GM12891 (cell line): ENCODE data around the gene UCKL1.
"Not testable (repeated sequence)": the region's sequence is repeated elsewhere in the genome, so short reads cannot be mapped to it uniquely, and the experiment has no call there.

Source experiments
- DNase-seq: peaks from one replicate; pipeline ENCODE4 v3.0.0; 2011; ENCODE audit warnings: low spot score; ENCODE audit not compliant: insufficient read length
- FAIRE-seq: peaks from 2 replicates; lab custom pipeline; 2011; peaks lifted over from hg19 to GRCh38; lab: Jason Lieb, UNC
- PAX5 ChIP-seq: IDR thresholded peaks from 2 replicates; pipeline ENCODE4 v1.6.1; 2011; ENCODE audit warnings: low read length, moderate library complexity, mild to moderate bottlenecking; ENCODE audit not compliant: insufficient read depth, severe bottlenecking
- POLR2A ChIP-seq: IDR thresholded peaks from 2 replicates; pipeline ENCODE4 v1.6.1; 2011; ENCODE audit warnings: low read depth, low read length, control low read depth
- POLR2AphosphoS5 ChIP-seq: IDR thresholded peaks from 2 replicates; pipeline ENCODE4 v1.6.1; 2011; ENCODE audit warnings: low read depth, low read length, control low read depth
- POU2F2 ChIP-seq: IDR thresholded peaks from 2 replicates; pipeline ENCODE4 v1.6.1; 2011; ENCODE audit warnings: low read depth, mild to moderate bottlenecking, control low read depth, low read length, moderate library complexity
- SPI1 ChIP-seq: IDR thresholded peaks from 2 replicates; pipeline ENCODE4 v1.6.1; 2011; ENCODE audit warnings: low read depth, low read length, control low read depth
- TAF1 ChIP-seq: IDR thresholded peaks from 2 replicates; pipeline ENCODE4 v1.6.1; 2011; ENCODE audit warnings: low read depth, low read length, control low read depth

UCKL1 gene

GRCh38 chr20:63973636-63974401, 17.6 kb upstream of the UCKL1 start:
- FAIRE-seq (peak; percentile 69), DNase-seq (peak; percentile 86)
- no peak for TF ChIP-seq POU2F2
- TF ChIP-seq POLR2AphosphoS5: no peak
- no peak for TF ChIP-seq POLR2A
- no peak for TF ChIP-seq PAX5
- no peak for TF ChIP-seq TAF1
- TF ChIP-seq SPI1: no peak

GRCh38 chr20:63973160-63973479, 16.9 kb upstream of the UCKL1 start:
- TF ChIP-seq SPI1: no peak
- TF ChIP-seq TAF1: no peak
- TF ChIP-seq POU2F2: no peak
- TF ChIP-seq PAX5: no peak
- no peak for TF ChIP-seq POLR2AphosphoS5
- TF ChIP-seq POLR2A: no peak
- FAIRE-seq (no peak), DNase-seq (no peak)

- DNase-seq: peak; percentile 5
- peak; percentile 76 for FAIRE-seq
- peak; percentile 9; the same call in 1 of the 2 replicates for TF ChIP-seq POU2F2
- peak; percentile 85 for TF ChIP-seq POLR2A
- TF ChIP-seq PAX5: no peak
- no peak for TF ChIP-seq TAF1
- TF ChIP-seq SPI1: no peak
- TF ChIP-seq POLR2AphosphoS5: peak; percentile 74; the same call in 1 of the 2 replicates
These were observed 16.3 kb upstream of the UCKL1 start for GRCh38 chr20:63972312-63973159.

GRCh38 chr20:63971960-63972311, 15.7 kb upstream of the UCKL1 start:
- not testable (repeated sequence) for DNase-seq, FAIRE-seq

- FAIRE-seq (no peak), DNase-seq (no peak)
- TF ChIP-seq POLR2A (no peak), POLR2AphosphoS5 (no peak), TAF1 (no peak), SPI1 (no peak), PAX5 (no peak), POU2F2 (no peak)
These were observed 14.7 kb upstream of the UCKL1 start for GRCh38 chr20:63970714-63971431.

GRCh38 chr20:63969838-63970713, 13.9 kb upstream of the UCKL1 start, which contains the start of gene ZNF512B:
Gene ZNF512B (minus strand): TSS chr20:63969930. CDS start chr20:63967950, 1,980 bp downstream.
- DNase-seq: peak; percentile 80
- no peak for FAIRE-seq
- TF ChIP-seq POLR2AphosphoS5 (no peak), PAX5 (no peak), POU2F2 (no peak), TAF1 (no peak), POLR2A (peak; percentile 46; the same call in 1 of the 2 replicates)

- DNase-seq: no peak
- FAIRE-seq: no peak
- TF ChIP-seq PAX5 (no peak), POLR2A (no peak), TAF1 (no peak), POU2F2 (no peak), SPI1 (no peak), POLR2AphosphoS5 (no peak)
These were observed 12.9 kb upstream of the UCKL1 start for GRCh38 chr20:63968928-63969760.

GRCh38 chr20:63968136-63968927, 12.1 kb upstream of the UCKL1 start:
- FAIRE-seq: no peak
- TF ChIP-seq PAX5 (no peak), POU2F2 (no peak)
- DNase-seq: no peak
